Urinary bladder (tissue), 4 donors: ENCODE results near the gene STPG2. TPM values are rescaled to one million over a fixed set of nuclear protein-coding genes. Genes with fewer than 3 reads are reported as not detected.

ENCODE experiments used
- DNase-seq: peaks from one replicate; pipeline ENCODE4 v3.0.0-alpha.2; 2015; ENCODE audit errors: extremely low spot score
- H3K27ac ChIP-seq: one replicate; pipeline ENCODE4 v1.5.1; 2013; ENCODE audit warnings: low read depth, mild to moderate bottlenecking, moderate library complexity
- H3K36me3 ChIP-seq: one replicate; pipeline ENCODE4 v1.6.1; 2013; ENCODE audit warnings: mild to moderate bottlenecking, moderate library complexity; ENCODE audit not compliant: insufficient read depth
- H3K4me1 ChIP-seq: one replicate; pipeline ENCODE4 v1.6.1; 2013; ENCODE audit warnings: mild to moderate bottlenecking, moderate library complexity; ENCODE audit not compliant: insufficient read depth
- H3K4me3 ChIP-seq: one replicate; pipeline ENCODE4 v1.5.1; 2013; ENCODE audit warnings: low read depth, low read length
- WGBS: extraction: QIAGEN DNeasy Blood & Tissue Kit; methylation state at CpG from one replicate; pipeline ENCODE4 v1.1.7; 2013; 5-methylcytosine and 5-hydroxymethylcytosine counted together
- polyA plus RNA-seq: library from polyadenylated mRNA; stranded (reverse); fragments of 200-250 nt; gene quantifications from one replicate; pipeline ENCODE4 v1.2.3, GENCODE V29; 2013
- total RNA-seq: library from RNA; depleted of rRNA; stranded (reverse); fragments of >200 nt; gene quantifications from one replicate; pipeline ENCODE4 v1.2.3, GENCODE V29; 2014
- donor health status: healthy with polysubstance abuse.
- donor health status: healthy.

STPG2 gene
- 1.0 TPM for total RNA-seq
- polyA plus RNA-seq, result 0.03 TPM

- peak; percentile 82 for DNase-seq
- Histone ChIP-seq H3K4me3 (peak within 1 kb of the TSS; percentile 53), H3K4me1 (no peaks in the 10 kb centered on the region), H3K36me3 (no peaks in the 10 kb centered on the region), H3K27ac (peak within 1 kb of the TSS; percentile 58)
- WGBS, result 5% methylated on average over 44 of the region's 44 CpGs
These were observed at the start of gene STPG2 for GRCh38 chr4:98143001-98143899. TSS of gene STPG2 (minus strand) at chr4:98143476.

- Histone ChIP-seq H3K27ac (no peak overlapping the region), H3K36me3 (no peaks in the 10 kb centered on the region), H3K4me3 (no peak overlapping the region), H3K4me1 (no peaks in the 10 kb centered on the region)
- no peak for DNase-seq
These were observed 42.0 kb upstream of the STPG2 start for GRCh38 chr4:98185279-98185678.

GRCh38 chr4:98181809-98182208 is 38.5 kb upstream of the STPG2 start:
- no peaks in the 10 kb centered on the region for H3K4me1 ChIP-seq
- H3K27ac ChIP-seq, result no peak overlapping the region
- DNase-seq, result no peak
- no peak overlapping the region for H3K4me3 ChIP-seq
- H3K36me3 ChIP-seq, result no peaks in the 10 kb centered on the region
- 64% methylated on average over 3 of the region's 3 CpGs for WGBS

- no peak for DNase-seq
- H3K36me3 ChIP-seq, result no peaks in the 10 kb centered on the region
- no peak overlapping the region for H3K4me3 ChIP-seq
- H3K27ac ChIP-seq, result no peak overlapping the region
- H3K4me1 ChIP-seq, result no peaks in the 10 kb centered on the region
These were observed 36.7 kb upstream of the STPG2 start for GRCh38 chr4:98179951-98180350.

DNA sequence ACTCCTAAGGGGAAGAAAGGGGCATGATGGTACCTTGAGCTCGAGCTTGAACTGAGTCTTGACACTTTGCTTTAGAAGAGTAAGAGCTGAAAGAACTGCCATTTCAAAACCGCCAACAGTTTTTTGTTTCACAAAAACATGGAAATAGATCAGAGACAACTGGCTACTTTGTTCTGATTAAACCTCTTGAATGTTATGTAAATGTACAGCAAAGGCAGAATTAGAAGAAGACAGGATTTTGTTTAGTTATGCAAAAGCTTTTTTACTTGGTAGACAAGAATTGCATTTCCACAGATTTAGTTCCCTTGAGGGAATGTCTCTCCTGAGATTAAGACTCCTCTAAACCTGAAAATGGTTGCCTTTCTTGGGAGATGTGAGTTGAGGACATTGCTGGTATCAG is 33.3 kb upstream of the STPG2 start:
- Histone ChIP-seq H3K4me3 (no peak overlapping the region), H3K4me1 (no peaks in the 10 kb centered on the region), H3K36me3 (no peaks in the 10 kb centered on the region), H3K27ac (no peak overlapping the region)
- no peak for DNase-seq
- 77% methylated on average over 2 of the region's 2 CpGs for WGBS

DNA sequence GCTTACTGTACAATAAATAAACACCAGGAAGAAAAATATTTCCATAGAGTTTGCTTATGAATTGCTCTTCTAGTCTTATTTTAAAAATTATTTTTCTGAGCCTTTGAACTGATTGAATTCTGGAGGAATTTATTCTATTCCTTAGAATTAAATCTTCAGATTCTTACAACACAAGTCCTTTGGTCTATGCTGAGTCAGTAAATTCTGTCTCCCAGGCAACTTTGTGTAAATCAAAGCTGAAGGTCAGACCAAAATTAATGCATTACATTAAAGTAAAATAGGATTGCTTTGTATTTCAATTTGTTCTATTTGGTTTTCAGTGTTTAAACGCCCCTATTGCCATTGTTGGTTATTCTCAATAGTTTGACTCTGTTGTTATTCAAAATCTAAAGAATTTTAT is 26.8 kb upstream of the STPG2 start:
- WGBS, result 62% methylated on average over 1 of the region's 1 CpG
- no peak for DNase-seq

GRCh38 chr4:98166731-98167041 is 23.4 kb upstream of the STPG2 start:
- DNase-seq, result no peak
- Histone ChIP-seq H3K4me1 (no peaks in the 10 kb centered on the region), H3K36me3 (no peaks in the 10 kb centered on the region), H3K4me3 (no peak overlapping the region), H3K27ac (no peak overlapping the region)
- 93% methylated on average over 2 of the region's 2 CpGs for WGBS

More for the DNA sequence above, 26.8 kb upstream of the STPG2 start:
- no peak overlapping the region for H3K4me3 ChIP-seq
- H3K4me1 ChIP-seq, result no peaks in the 10 kb centered on the region
- H3K27ac ChIP-seq, result no peak overlapping the region
- H3K36me3 ChIP-seq, result no peaks in the 10 kb centered on the region

- 80% methylated on average over 7 of the region's 7 CpGs for WGBS
- Histone ChIP-seq H3K4me1 (no peaks in the 10 kb centered on the region), H3K27ac (no peak overlapping the region), H3K36me3 (no peaks in the 10 kb centered on the region), H3K4me3 (no peak overlapping the region)
- no peak for DNase-seq
These were observed 22.9 kb upstream of the STPG2 start for GRCh38 chr4:98166025-98166730.

DNA sequence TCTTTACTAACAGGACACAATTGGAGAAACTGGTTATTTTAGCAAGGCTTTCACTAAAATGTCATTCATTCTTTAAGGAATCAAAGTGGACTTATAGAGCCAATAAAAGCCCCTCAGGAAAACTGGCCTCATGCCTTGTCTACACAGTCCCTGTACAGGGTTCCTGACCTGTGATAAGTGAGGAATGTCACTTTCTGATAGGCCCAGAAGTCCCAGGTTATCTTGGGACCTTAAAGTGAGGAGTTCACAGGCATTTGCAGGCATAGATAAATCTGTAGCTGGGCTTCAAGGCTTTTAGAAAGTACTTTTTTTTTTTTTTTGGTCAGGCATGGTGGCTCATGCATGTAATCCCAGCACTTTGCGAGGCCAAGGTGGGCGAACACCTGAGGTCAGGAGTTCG is 19.4 kb upstream of the STPG2 start:
- no peak overlapping the region for H3K27ac ChIP-seq
- no peaks in the 10 kb centered on the region for H3K4me1 ChIP-seq
- no peaks in the 10 kb centered on the region for H3K36me3 ChIP-seq
- WGBS, result 81% methylated on average over 3 of the region's 3 CpGs
- H3K4me3 ChIP-seq, result no peak overlapping the region
- DNase-seq, result no peak

- no peak overlapping the region for H3K4me3 ChIP-seq
- no peak for DNase-seq
- no peaks in the 10 kb centered on the region for H3K4me1 ChIP-seq
- H3K27ac ChIP-seq, result no peak overlapping the region
- WGBS, result 78% methylated on average over 4 of the region's 4 CpGs
- H3K36me3 ChIP-seq, result no peaks in the 10 kb centered on the region
These were observed 8.1 kb upstream of the STPG2 start for GRCh38 chr4:98151145-98151924.

- Histone ChIP-seq H3K4me1 (no peaks in the 10 kb centered on the region), H3K4me3 (no peak overlapping the region), H3K27ac (no peak overlapping the region), H3K36me3 (no peaks in the 10 kb centered on the region)
- no peak for DNase-seq
These were observed 7.0 kb upstream of the STPG2 start for GRCh38 chr4:98150092-98150761.

DNA sequence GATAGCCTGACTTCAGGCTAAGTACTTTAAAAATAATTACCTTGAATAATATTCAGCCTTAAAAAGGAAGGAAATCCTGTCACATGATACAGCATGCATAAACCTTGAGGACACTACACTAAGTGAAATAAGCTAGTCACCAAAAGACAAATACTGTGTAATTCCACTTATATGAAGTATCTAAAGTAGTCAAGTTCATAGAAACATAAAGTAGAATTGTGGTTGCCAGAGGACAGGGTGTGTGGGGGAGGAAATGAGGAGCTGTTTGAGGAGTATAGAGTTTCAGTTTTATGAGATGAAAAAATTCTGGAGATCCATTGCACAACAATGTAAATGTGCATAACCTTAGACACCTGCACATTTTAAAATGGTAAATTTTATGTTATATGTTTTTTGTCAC is 5.6 kb upstream of the STPG2 start:
- no peak overlapping the region for H3K27ac ChIP-seq
- no peaks in the 10 kb centered on the region for H3K4me1 ChIP-seq
- DNase-seq, result no peak
- no peak overlapping the region for H3K4me3 ChIP-seq
- no peaks in the 10 kb centered on the region for H3K36me3 ChIP-seq

DNA sequence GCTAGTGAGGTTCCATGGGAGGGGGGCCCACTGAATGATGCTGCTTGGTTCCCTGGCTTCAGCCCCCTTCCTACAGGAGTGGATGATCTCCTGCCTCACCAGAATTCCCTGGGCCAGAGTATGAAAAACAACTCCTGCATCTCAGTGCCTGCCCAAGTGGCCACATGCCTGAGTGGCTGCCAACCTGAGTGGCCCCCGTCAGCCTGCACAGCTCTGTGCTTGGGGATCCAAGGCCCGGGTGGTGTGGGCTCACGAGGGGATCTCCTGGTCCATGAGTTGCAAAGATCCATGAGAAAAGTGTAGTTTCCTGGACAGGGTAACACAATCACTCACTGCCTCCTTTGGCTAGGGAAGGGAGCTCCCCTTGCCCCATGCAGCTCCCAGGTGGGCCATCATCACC is 17.1 kb downstream of the STPG2 start:
- H3K27ac ChIP-seq, result no peak overlapping the region
- H3K4me3 ChIP-seq, result no peak overlapping the region
- no peaks in the 10 kb centered on the region for H3K4me1 ChIP-seq
- DNase-seq, result no peak
- no peaks in the 10 kb centered on the region for H3K36me3 ChIP-seq
- 93% methylated on average over 3 of the region's 3 CpGs for WGBS
